HepG2 (cell line): ENCODE measurements around the gene MS4A6A. TPM values are rescaled to one million over a fixed set of nuclear protein-coding genes. Genes with fewer than 3 reads are reported as not detected.

Experiments
- ATAC-seq: fragments of 200-7000 bp; cut with Tn5 transposase; 3 replicates; pipeline ENCODE4 v1.9.1; 2020; ENCODE audit warnings: mild to moderate bottlenecking, moderate library complexity
- BruUV-seq: library from RNA; stranded (reverse); fragments of 400-500 nt; replicated peaks from 2 replicates; lab custom pipeline; 2021; lab: Mats Ljungman, UMichigan
- CTCF ChIA-PET: fragments of 300-600 bp; formaldehyde crosslinking; extraction: SDS; loops from one replicate; lab custom pipeline; 2021; ENCODE audit warnings: low total read pairs, inconsistent platforms, low intra/inter-chr PET ratio; lab: Yijun Ruan, JAX
- POLR2A ChIA-PET: fragments of 350-600 bp; sonication (Branson Sonifier 250); formaldehyde crosslinking; loops from one replicate; lab custom pipeline; 2020; ENCODE audit warnings: antibody characterized with exemption, inconsistent platforms; lab: Yijun Ruan, JAX
- DNase-seq: peaks from one replicate; pipeline ENCODE4 v3.0.0-alpha.2; 2015; ENCODE audit warnings: low spot score
- FAIRE-seq: peaks from 3 replicates; lab custom pipeline; 2011; peaks lifted over from hg19 to GRCh38; lab: Jason Lieb, UNC
- H2AFZ ChIP-seq: one replicate; pipeline ENCODE4 v1.6.1; 2011; ENCODE audit warnings: low read length, inconsistent platforms
- H3K27ac ChIP-seq: fragments of 300-600 bp; 3 replicates; pipeline ENCODE4 v1.8.0; 2011; ENCODE audit warnings: mixed run types, mild to moderate bottlenecking, mixed read lengths, low read length, inconsistent platforms; ENCODE audit not compliant: insufficient read depth; ENCODE audit errors: extremely low read length
- H3K27me3 ChIP-seq, 2 experiments: fragments of 200-600 bp in 1 of 2; 2 replicates in 1 of 2; 3 replicates in 1 of 2; pipeline versions ENCODE4 v1.6.0 to v1.8.0; 2011; ENCODE audit warnings: low read length in 2 of 2, mild to moderate bottlenecking in 2 of 2, moderate library complexity in 2 of 2, inconsistent platforms in 1 of 2; ENCODE audit not compliant: insufficient read depth in 2 of 2, control insufficient read depth in 1 of 2
- H3K36me3 ChIP-seq, 2 experiments: fragments of 200-600 bp in 1 of 2; replicated peaks in 1 of 2; 2 replicates in 1 of 2; 3 replicates in 1 of 2; pipeline versions ENCODE4 v1.5.1 to v1.8.0; 2011; ENCODE audit warnings: low read length in 2 of 2, inconsistent platforms in 1 of 2; ENCODE audit not compliant: insufficient read depth in 2 of 2, control insufficient read depth in 1 of 2
- H3K4me1 ChIP-seq: 2 replicates; pipeline ENCODE4 v1.5.1; 2012; ENCODE audit warnings: low read length, inconsistent platforms; ENCODE audit not compliant: insufficient read depth
- H3K4me2 ChIP-seq: 2 replicates; pipeline ENCODE4 v1.6.0; 2011; ENCODE audit warnings: low read depth, low read length, inconsistent platforms
- H3K4me3 ChIP-seq, 3 experiments: fragments of 200-600 bp in 1 of 3; sonication (generic), shearing (Covaris generic) in 1 of 3; replicated peaks in 1 of 3; 2 replicates each; pipeline ENCODE4 v1.5.1; 2011 to 2016; ENCODE audit warnings: low read length in 3 of 3, inconsistent platforms in 2 of 3, low read depth in 2 of 3, mild to moderate bottlenecking in 2 of 3, control low read depth in 1 of 3, mixed read lengths in 1 of 3; ENCODE audit not compliant: insufficient read depth in 1 of 3
- H3K79me2 ChIP-seq: one replicate; pipeline ENCODE4 v1.6.1; 2011; ENCODE audit warnings: low read length, inconsistent platforms; ENCODE audit not compliant: insufficient read depth
- H3K9ac ChIP-seq: 2 replicates; pipeline ENCODE4 v1.6.0; 2011; ENCODE audit warnings: mild to moderate bottlenecking, low read depth, low read length, inconsistent platforms; ENCODE audit not compliant: insufficient read depth
- H3K9me3 ChIP-seq: 2 replicates; pipeline ENCODE4 v1.5.1; 2012; ENCODE audit warnings: mild to moderate bottlenecking, low read length
- H4K20me1 ChIP-seq: 2 replicates; pipeline ENCODE4 v1.6.0; 2011; ENCODE audit warnings: inconsistent platforms, mild to moderate bottlenecking, low read length, moderate library complexity; ENCODE audit not compliant: insufficient read depth
- PAX8 ChIP-seq: sonication (generic); formaldehyde crosslinking; IDR thresholded peaks from 2 replicates; pipeline ENCODE4 v1.8.0; 2022; ENCODE audit warnings: mild to moderate bottlenecking, missing genetic modification reagents, borderline replicate concordance
- POGZ ChIP-seq: sonication (generic); formaldehyde crosslinking; IDR thresholded peaks from 2 replicates; pipeline ENCODE4 v1.4.0; 2020; ENCODE audit warnings: mild to moderate bottlenecking, missing genetic modification reagents
- REPIN1 ChIP-seq: sonication (generic); formaldehyde crosslinking; IDR thresholded peaks from 2 replicates; pipeline ENCODE4 v1.8.0; 2022; ENCODE audit warnings: missing genetic modification reagents, low read depth, mild to moderate bottlenecking, borderline replicate concordance
- SALL2 ChIP-seq: sonication (generic); formaldehyde crosslinking; IDR thresholded peaks from 2 replicates; pipeline ENCODE4 v1.8.1; 2023; ENCODE audit warnings: mild to moderate bottlenecking, missing genetic modification reagents, inconsistent platforms
- SATB2 ChIP-seq: sonication (generic); formaldehyde crosslinking; IDR thresholded peaks from 2 replicates; pipeline ENCODE4 v1.5.0; 2020; ENCODE audit warnings: missing genetic modification reagents
- SMAD3 ChIP-seq: sonication (generic); formaldehyde crosslinking; IDR thresholded peaks from 2 replicates; pipeline ENCODE4 v1.4.0; 2020; ENCODE audit warnings: missing genetic modification reagents
- TP53 ChIP-seq: sonication (generic); formaldehyde crosslinking; conservative IDR thresholded peaks from 2 replicates; pipeline ENCODE4 v1.4.0; 2020; ENCODE audit warnings: missing genetic modification reagents
- ZNF44 ChIP-seq: sonication (generic); formaldehyde crosslinking; IDR thresholded peaks from 2 replicates; pipeline ENCODE4 v1.5.1; 2020; ENCODE audit warnings: mild to moderate bottlenecking, missing genetic modification reagents
- ZUFSP ChIP-seq: sonication (generic); formaldehyde crosslinking; IDR thresholded peaks from 2 replicates; pipeline ENCODE4 v1.9.0; 2021; ENCODE audit warnings: missing genetic modification reagents, mild to moderate bottlenecking, borderline replicate concordance
- WGBS: methylation state at CpG from one replicate; pipeline ENCODE4 v1.1.6; 2017; ENCODE audit warnings: low lambda C conversion rate; 5-methylcytosine and 5-hydroxymethylcytosine counted together
- in situ Hi-C: cut with HindIII; loops from 2 replicates; pipeline ENCODE4 v1.10.0; 2017; ENCODE audit warnings: low pct_unique_long_range_greater_than_20kb; ENCODE audit not compliant: extremely low pct_ligation_motif_present
- intact Hi-C: fragments of 100-400 bp; cut with micrococcal nuclease; formaldehyde crosslinking; loops from one replicate; pipeline ENCODE4 v1.10.0; 2022; ENCODE audit not compliant: unreplicated experiment
- polyA plus RNA-seq, 8 experiments: library from polyadenylated mRNA; depleted of rRNA in 3 of 8; stranded (reverse) in 7 of 8; unstranded in 1 of 8; fragments of >200 nt; fragmentation: Illumina TruSeq in 4 of 8; extraction: Trizol in 4 of 8; gene quantifications; 2 replicates each; pipeline versions ENCODE4 v1.2.1 to v1.2.3, GENCODE V29; 2011 to 2016; ENCODE audit warnings: low read depth in 4 of 8, missing spikeins in 1 of 8, mixed read lengths in 1 of 8; ENCODE audit not compliant: insufficient read depth in 1 of 8
- total RNA-seq, 5 experiments: library from RNA; depleted of rRNA; stranded (reverse); fragments of >200 nt; fragmentation: Illumina TruSeq; extraction: Trizol; gene quantifications; 2 replicates each; pipeline ENCODE4 v1.2.3, GENCODE V29; 2016; ENCODE audit warnings: low read depth in 1 of 5
- TF ChIP-seq, protein P1 (sequence below), 2 experiments: sonication (generic) in 1 of 2; formaldehyde crosslinking in 1 of 2; IDR thresholded peaks; 2 replicates each; pipeline versions ENCODE4 v1.4.0 to v1.6.1; 2018 to 2020; ENCODE audit warnings: missing genetic modification reagents in 2 of 2, borderline replicate concordance in 1 of 2, low read depth in 1 of 2, mild to moderate bottlenecking in 1 of 2, missing biosample characterization in 1 of 2
- TF ChIP-seq, protein P2 (sequence below): sonication (generic); formaldehyde crosslinking; IDR thresholded peaks from 2 replicates; pipeline ENCODE4 v1.5.1; 2020; ENCODE audit warnings: missing genetic modification reagents, mild to moderate bottlenecking, borderline replicate concordance

The MS4A6A gene
- total and polyA plus RNA-seq, 2 of the 13 experiments (the other 11 are each of a cell fraction or from before 2014, with no cell fraction given): not detected

GRCh38 chr11:60211206-60211605 is 28.3 kb upstream of the MS4A6A start (continued):
- TF ChIP-seq SMAD3 (no peak), SATB2 (CRISPR knock-in tag) (no peak), ZNF44 (no peak), REPIN1 (no peak)

DNA sequence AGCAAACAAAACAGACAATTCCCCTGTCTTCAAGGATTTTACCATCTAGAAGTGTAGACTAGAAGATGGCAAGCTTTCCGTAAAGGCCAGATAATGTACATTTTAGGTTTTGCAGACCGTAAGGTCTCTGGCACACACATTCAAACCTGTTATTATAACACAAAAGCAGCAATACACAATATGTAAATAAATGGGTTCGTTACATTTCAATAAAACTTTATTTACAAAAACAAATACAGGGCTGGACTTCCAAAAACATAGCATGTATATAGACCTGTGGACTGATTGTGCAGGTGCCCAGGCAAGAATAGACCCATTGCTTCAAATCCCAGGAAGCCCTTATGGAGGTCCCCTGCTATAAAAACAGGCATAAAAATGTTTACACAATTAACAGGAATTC is 27.1 kb upstream of the MS4A6A start:
- Histone ChIP-seq H3K4me1 (no peaks in the 10 kb centered on the region), H3K4me3 (no peak overlapping the region), H2AFZ (no peak overlapping the region), H3K27me3 (no peaks in the 10 kb centered on the region), H3K27ac (no peak overlapping the region), H3K9ac (no peak overlapping the region), H3K36me3 (no peaks in the 10 kb centered on the region), H3K9me3 (no peaks in the 10 kb centered on the region), H4K20me1 (no peaks in the 10 kb centered on the region), H3K4me2 (no peak overlapping the region), H3K79me2 (no peaks in the 10 kb centered on the region)
- BruUV-seq: no TSS peak
- ChIA-PET CTCF (no interaction called here), POLR2A (no interaction called here)
- DNase-seq: no peak
- in situ Hi-C loops: no loop called here
- TF ChIP-seq TP53 (CRISPR knock-in tag) (no peak), SALL2 (CRISPR knock-in tag) (no peak), ZUFSP (CRISPR knock-in tag) (no peak), PAX8 (CRISPR knock-in tag) (no peak), POGZ (CRISPR knock-in tag) (no peak)
- TF ChIP-seq, protein P1, sequence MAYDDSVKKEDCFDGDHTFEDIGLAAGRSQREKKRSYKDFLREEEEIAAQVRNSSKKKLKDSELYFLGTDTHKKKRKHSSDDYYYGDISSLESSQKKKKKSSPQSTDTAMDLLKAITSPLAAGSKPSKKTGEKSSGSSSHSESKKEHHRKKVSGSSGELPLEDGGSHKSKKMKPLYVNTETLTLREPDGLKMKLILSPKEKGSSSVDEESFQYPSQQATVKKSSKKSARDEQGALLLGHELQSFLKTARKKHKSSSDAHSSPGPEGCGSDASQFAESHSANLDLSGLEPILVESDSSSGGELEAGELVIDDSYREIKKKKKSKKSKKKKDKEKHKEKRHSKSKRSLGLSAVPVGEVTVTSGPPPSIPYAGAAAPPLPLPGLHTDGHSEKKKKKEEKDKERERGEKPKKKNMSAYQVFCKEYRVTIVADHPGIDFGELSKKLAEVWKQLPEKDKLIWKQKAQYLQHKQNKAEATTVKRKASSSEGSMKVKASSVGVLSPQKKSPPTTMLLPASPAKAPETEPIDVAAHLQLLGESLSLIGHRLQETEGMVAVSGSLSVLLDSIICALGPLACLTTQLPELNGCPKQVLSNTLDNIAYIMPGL (CRISPR knock-in tag; IDR thresholded peaks at IDR 0.05; ENCODE audit: borderline replicate concordance in 1 of 2, low read depth in 1 of 2): no peak
- TF ChIP-seq, protein P2, sequence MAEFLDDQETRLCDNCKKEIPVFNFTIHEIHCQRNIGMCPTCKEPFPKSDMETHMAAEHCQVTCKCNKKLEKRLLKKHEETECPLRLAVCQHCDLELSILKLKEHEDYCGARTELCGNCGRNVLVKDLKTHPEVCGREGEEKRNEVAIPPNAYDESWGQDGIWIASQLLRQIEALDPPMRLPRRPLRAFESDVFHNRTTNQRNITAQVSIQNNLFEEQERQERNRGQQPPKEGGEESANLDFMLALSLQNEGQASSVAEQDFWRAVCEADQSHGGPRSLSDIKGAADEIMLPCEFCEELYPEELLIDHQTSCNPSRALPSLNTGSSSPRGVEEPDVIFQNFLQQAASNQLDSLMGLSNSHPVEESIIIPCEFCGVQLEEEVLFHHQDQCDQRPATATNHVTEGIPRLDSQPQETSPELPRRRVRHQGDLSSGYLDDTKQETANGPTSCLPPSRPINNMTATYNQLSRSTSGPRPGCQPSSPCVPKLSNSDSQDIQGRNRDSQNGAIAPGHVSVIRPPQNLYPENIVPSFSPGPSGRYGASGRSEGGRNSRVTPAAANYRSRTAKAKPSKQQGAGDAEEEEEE (CRISPR knock-in tag): no peak
- 22% methylated on average over 3 of the region's 3 CpGs for WGBS
- intact Hi-C loops: no loop called here
- no peak for FAIRE-seq
- no peak for ATAC-seq
